ENCODE results near the gene GLB1L3. TPM values are rescaled to one million over a fixed set of nuclear protein-coding genes. Genes with fewer than 3 reads are reported as not detected.

The GLB1L3 gene
- total and polyA plus RNA-seq, 2 of the 4 experiments (the other 2 are of a cell fraction): not detected

DNA sequence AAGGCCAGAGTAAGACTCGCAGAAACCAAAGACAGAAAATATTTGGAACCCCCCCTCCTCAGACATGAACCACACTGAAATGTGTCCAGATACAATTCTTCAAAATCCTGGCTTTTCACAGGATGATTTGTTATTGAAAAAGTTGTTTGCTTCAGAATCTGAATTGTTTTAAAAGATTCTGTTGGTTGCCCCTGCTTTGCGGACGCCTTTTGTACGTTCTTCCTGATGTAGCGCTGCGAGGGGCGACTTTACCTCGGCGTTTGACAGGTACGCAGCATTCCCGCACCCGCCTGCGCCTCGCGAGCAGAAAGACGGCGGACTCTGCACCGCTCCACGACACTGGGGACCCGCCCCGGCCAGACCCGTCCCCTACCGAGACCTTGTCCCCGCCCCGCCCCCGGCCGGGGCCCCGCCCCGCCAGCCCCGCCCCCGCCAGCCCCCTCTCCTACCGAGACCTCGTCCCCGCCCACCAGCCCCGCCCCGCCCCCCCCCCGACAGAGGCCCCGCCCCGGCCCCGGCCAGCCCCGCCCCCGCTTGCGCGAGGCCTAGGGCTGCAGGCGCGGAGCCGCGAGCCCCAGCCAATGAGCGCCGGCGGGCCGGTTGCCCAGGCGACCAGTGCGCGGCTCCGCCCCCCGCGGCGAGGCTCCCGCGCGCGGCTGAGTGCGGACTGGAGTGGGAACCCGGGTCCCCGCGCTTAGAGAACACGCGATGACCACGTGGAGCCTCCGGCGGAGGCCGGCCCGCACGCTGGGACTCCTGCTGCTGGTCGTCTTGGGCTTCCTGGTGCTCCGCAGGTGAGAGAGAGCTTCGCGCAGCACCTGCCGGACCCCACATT lies 55.4 kb downstream of the GLB1L3 start, which contains the start of gene GLB1L2:
TSS of gene GLB1L2 (plus strand) at position 635 of the 835 bp plus-strand sequence. CDS start at position 709, 74 bp downstream.
- Histone ChIP-seq H3K56ac (ENCODE audit: extremely low read depth, insufficient read depth, low read length) (no peak within 1 kb of the TSS), H2AFZ (replicated peaks; ENCODE audit: low read length, poor library complexity) (peak within 1 kb of the TSS; percentile 65), H3K4me1 (ENCODE audit: control insufficient read depth, insufficient read depth, low read length) (no peaks in the 10 kb centered on the region), H4K5ac (ENCODE audit: low read depth, low read length) (no peak within 1 kb of the TSS), H2BK20ac (ENCODE audit: low read depth, low read length) (no peak within 1 kb of the TSS), H3K18ac (ENCODE audit: low read depth, low read length) (no peak within 1 kb of the TSS), H3K4ac (ENCODE audit: low read depth, low read length) (no peak within 1 kb of the TSS), H3K23ac (ENCODE audit: low read depth, low read length) (no peak within 1 kb of the TSS), H3K14ac (replicated peaks; ENCODE audit: low read depth, low read length) (no peak within 1 kb of the TSS), H2BK120ac (ENCODE audit: low read depth, low read length) (no peak within 1 kb of the TSS), H3K9me1 (ENCODE audit: insufficient read depth, low read length) (no peaks in the 10 kb centered on the region), H2BK15ac (ENCODE audit: low read depth, low read length) (no peak within 1 kb of the TSS), H4K8ac (ENCODE audit: low read depth in 2 of 2, low read length in 2 of 2) (no peak within 1 kb of the TSS), H2AK9ac (replicated peaks; ENCODE audit: low read depth, low read length, poor library complexity) (no peak within 1 kb of the TSS), H4K20me1 (ENCODE audit: insufficient read depth, low read length) (no peaks in the 10 kb centered on the region), H3K9ac (ENCODE audit: low read depth, low read length) (no peak within 1 kb of the TSS), H3K79me1 (ENCODE audit: low read depth in 1 of 2, low read length in 2 of 2) (no peaks in the 10 kb centered on the region), H2AK5ac (ENCODE audit: low read depth, low read length) (no peak within 1 kb of the TSS), H3K9me3 (ENCODE audit: control insufficient read depth, insufficient read depth, low read length) (no peaks in the 10 kb centered on the region), H3K4me2 (ENCODE audit: low read depth, low read length) (peak within 1 kb of the TSS; percentile 47), H2BK5ac (ENCODE audit: low read depth, low read length, poor library complexity, severe bottlenecking) (no peak within 1 kb of the TSS), H4K91ac (ENCODE audit: insufficient read depth, low read depth, low read length) (no peak within 1 kb of the TSS), H3K27ac (ENCODE audit: insufficient read depth, low read length) (no peak within 1 kb of the TSS), H3K36me3 (ENCODE audit: control insufficient read depth, insufficient read depth, low read length) (no peaks in the 10 kb centered on the region), H3K4me3 (ENCODE audit: insufficient read depth, low read depth, low read length) (peak within 1 kb of the TSS; percentile 18; the same call in 1 of the 2 replicates), H3K27me3 (ENCODE audit: control insufficient read depth, insufficient read depth, low read length) (peaks cover 14% of the 10 kb centered on the region)
- ChIA-PET POLR2A (ENCODE audit: unreplicated experiment) (no interaction called here), CTCF (no interaction called here)
- WGBS, 2 experiments (ENCODE audit: extremely low coverage in 2 of 2, insufficient read length in 1 of 2): 7% methylated on average over 21 of the region's 80 CpGs; no CpG with 5 or more reads in 1 of the 2 experiments
- in situ Hi-C loops (cut with MboI; ENCODE audit: low sequenced_read_pairs) (no loop called here), dilution Hi-C loops (cut with HindIII; ENCODE audit: low sequenced_read_pairs, unreplicated experiment) (no loop called here), intact Hi-C loops (cut with micrococcal nuclease) (no loop called here)
- DNase-seq: no peak
- no TSS peak for BruUV-seq (replicated peaks)
- ATAC-seq (ENCODE audit: low read depth): peak; percentile 95
- TF ChIP-seq RAD21 (IDR thresholded peaks at IDR 0.05; ENCODE audit: low read length) (no peak), CHD1 (IDR thresholded peaks at IDR 0.05; ENCODE audit: low read depth, low read length) (no peak), FOS (IDR thresholded peaks at IDR 0.05; ENCODE audit: low read depth, low read length) (no peak), POLR2A (IDR thresholded peaks at IDR 0.05; ENCODE audit: low read depth, low read length) (no peak), MXI1 (IDR thresholded peaks at IDR 0.05; ENCODE audit: borderline replicate concordance, low read depth, low read length) (no peak), BHLHE40 (IDR thresholded peaks at IDR 0.05; ENCODE audit: low read depth, low read length) (no peak), MAFK (IDR thresholded peaks at IDR 0.05; ENCODE audit: low read depth, low read length) (no peak), CEBPB (IDR thresholded peaks at IDR 0.05; ENCODE audit: low read depth, low read length) (no peak), SMC3 (IDR thresholded peaks at IDR 0.05; ENCODE audit: low read depth, low read length) (no peak), MAZ (IDR thresholded peaks at IDR 0.05; ENCODE audit: borderline replicate concordance, low read depth, low read length) (no peak), RCOR1 (IDR thresholded peaks at IDR 0.05; ENCODE audit: insufficient replicate concordance, low read length) (no peak), RFX5 (IDR thresholded peaks at IDR 0.05; ENCODE audit: low read depth, low read length) (no peak)
- TF ChIP-seq, protein P1, sequence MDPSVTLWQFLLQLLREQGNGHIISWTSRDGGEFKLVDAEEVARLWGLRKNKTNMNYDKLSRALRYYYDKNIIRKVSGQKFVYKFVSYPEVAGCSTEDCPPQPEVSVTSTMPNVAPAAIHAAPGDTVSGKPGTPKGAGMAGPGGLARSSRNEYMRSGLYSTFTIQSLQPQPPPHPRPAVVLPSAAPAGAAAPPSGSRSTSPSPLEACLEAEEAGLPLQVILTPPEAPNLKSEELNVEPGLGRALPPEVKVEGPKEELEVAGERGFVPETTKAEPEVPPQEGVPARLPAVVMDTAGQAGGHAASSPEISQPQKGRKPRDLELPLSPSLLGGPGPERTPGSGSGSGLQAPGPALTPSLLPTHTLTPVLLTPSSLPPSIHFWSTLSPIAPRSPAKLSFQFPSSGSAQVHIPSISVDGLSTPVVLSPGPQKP (IDR thresholded peaks at IDR 0.05; ENCODE audit: borderline replicate concordance, low read depth, low read length): no peak
- TF ChIP-seq, protein P2, sequence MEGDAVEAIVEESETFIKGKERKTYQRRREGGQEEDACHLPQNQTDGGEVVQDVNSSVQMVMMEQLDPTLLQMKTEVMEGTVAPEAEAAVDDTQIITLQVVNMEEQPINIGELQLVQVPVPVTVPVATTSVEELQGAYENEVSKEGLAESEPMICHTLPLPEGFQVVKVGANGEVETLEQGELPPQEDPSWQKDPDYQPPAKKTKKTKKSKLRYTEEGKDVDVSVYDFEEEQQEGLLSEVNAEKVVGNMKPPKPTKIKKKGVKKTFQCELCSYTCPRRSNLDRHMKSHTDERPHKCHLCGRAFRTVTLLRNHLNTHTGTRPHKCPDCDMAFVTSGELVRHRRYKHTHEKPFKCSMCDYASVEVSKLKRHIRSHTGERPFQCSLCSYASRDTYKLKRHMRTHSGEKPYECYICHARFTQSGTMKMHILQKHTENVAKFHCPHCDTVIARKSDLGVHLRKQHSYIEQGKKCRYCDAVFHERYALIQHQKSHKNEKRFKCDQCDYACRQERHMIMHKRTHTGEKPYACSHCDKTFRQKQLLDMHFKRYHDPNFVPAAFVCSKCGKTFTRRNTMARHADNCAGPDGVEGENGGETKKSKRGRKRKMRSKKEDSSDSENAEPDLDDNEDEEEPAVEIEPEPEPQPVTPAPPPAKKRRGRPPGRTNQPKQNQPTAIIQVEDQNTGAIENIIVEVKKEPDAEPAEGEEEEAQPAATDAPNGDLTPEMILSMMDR (conservative IDR thresholded peaks at IDR 0.05; ENCODE audit: low read depth, low read length): no peak
- TF ChIP-seq, protein P3, sequence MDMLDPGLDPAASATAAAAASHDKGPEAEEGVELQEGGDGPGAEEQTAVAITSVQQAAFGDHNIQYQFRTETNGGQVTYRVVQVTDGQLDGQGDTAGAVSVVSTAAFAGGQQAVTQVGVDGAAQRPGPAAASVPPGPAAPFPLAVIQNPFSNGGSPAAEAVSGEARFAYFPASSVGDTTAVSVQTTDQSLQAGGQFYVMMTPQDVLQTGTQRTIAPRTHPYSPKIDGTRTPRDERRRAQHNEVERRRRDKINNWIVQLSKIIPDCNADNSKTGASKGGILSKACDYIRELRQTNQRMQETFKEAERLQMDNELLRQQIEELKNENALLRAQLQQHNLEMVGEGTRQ (IDR thresholded peaks at IDR 0.05; ENCODE audit: low read depth, low read length): no peak

Data from IMR-90 (cell line).